Bronchial epithelial cell (primary cell): ENCODE measurements around the gene TMEFF2. TPM values are rescaled to one million over a fixed set of nuclear protein-coding genes. Genes with fewer than 3 reads are reported as not detected.
A peak's percentile ranks its signal among the peaks of the same experiment; 100 is the strongest.
"Not testable (repeated sequence)": the region's sequence is repeated elsewhere in the genome, so short reads cannot be mapped to it uniquely, and the experiment has no call there.

Experiments
- DNase-seq: peaks from one replicate; pipeline ENCODE4 v3.0.0-alpha.2; 2010; ENCODE audit warnings: low read depth
- FAIRE-seq: peaks from 2 replicates; lab custom pipeline; 2011; peaks lifted over from hg19 to GRCh38; lab: Jason Lieb, UNC
- H3K27me3 ChIP-seq: 2 replicates; pipeline ENCODE4 v1.5.1; 2011; ENCODE audit warnings: low read length; ENCODE audit not compliant: control insufficient read depth, insufficient read depth
- H3K36me3 ChIP-seq: 2 replicates; pipeline ENCODE4 v1.5.1; 2011; ENCODE audit warnings: low read length; ENCODE audit not compliant: control insufficient read depth, insufficient read depth
- H3K4me3 ChIP-seq: 2 replicates; pipeline ENCODE4 v1.5.1; 2011; ENCODE audit warnings: mild to moderate bottlenecking, low read depth, low read length, control low read depth
- CTCF ChIP-seq: IDR thresholded peaks from 2 replicates; pipeline ENCODE4 v1.5.1; 2011; ENCODE audit warnings: mild to moderate bottlenecking, moderate library complexity, low read length, control low read depth, inconsistent platforms; ENCODE audit not compliant: insufficient read depth, severe bottlenecking
- total RNA-seq: library from RNA; depleted of rRNA; stranded (reverse); fragments of >200 nt; gene quantifications from 2 replicates; pipeline ENCODE4 v1.2.1, GENCODE V29; 2014

Gene TMEFF2
- total RNA-seq, 1 donor from 2014 or later: not detected

DNA sequence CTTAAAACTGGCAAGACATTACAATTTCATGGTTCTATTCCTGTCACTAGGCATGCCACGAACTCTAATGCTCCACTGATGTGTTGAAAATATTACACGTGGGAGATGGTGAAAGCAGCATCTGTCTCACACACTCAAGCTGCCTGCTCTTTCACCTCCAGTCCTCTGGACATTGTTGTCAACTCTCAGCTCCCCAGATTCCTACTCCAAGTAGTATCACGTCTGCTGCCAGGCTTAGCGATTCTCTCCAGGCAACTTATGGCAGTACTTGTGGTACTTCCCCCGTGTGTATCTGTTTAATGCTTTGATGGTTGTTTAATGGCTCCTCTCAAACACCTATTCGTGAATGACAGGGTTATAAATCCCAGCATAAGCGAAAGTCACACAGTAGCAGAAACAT lies 103.8 kb downstream of the TMEFF2 start:
- DNase-seq (no peak), FAIRE-seq (peak; percentile 70)
- no peaks in the 10 kb centered on the region for H3K27me3 ChIP-seq
- TF ChIP-seq CTCF: no peak
- no peaks in the 10 kb centered on the region for H3K36me3 ChIP-seq
- H3K4me3 ChIP-seq: no peak overlapping the region

- DNase-seq: peak; percentile 35
- no peak for TF ChIP-seq CTCF
- FAIRE-seq: no peak
- Histone ChIP-seq H3K36me3 (no peaks in the 10 kb centered on the region), H3K27me3 (no peaks in the 10 kb centered on the region), H3K4me3 (no peak overlapping the region)
Observed at GRCh38 chr2:192087398-192087958, 107.3 kb downstream of the TMEFF2 start.

GRCh38 chr2:192082121-192082520 lies 112.6 kb downstream of the TMEFF2 start:
- no peak for FAIRE-seq
- Histone ChIP-seq H3K27me3 (no peaks in the 10 kb centered on the region), H3K4me3 (no peak overlapping the region), H3K36me3 (no peaks in the 10 kb centered on the region)
- no peak for DNase-seq
- TF ChIP-seq CTCF: no peak

DNA sequence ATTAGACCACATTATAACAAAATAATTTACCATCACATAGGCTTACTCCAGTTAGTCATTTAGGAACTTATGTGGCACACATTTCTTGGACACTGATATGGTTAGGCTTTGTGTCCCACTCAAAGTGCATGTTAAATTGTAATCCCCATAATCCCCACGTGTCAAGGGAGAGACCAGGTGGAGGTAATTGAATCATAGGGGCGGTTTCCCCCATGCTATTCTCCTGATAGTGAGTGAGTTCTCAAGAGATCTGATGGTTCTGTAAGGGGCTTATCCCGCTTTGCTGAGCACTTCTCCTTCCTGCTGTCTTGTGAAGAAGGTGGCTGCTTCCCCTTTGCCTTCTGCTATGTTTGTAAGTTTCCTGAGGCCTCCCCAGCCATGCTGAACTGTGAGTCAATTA lies 114.6 kb downstream of the TMEFF2 start:
- not testable (repeated sequence) for FAIRE-seq, DNase-seq, H3K36me3 ChIP-seq, H3K4me3 ChIP-seq, H3K27me3 ChIP-seq

DNA sequence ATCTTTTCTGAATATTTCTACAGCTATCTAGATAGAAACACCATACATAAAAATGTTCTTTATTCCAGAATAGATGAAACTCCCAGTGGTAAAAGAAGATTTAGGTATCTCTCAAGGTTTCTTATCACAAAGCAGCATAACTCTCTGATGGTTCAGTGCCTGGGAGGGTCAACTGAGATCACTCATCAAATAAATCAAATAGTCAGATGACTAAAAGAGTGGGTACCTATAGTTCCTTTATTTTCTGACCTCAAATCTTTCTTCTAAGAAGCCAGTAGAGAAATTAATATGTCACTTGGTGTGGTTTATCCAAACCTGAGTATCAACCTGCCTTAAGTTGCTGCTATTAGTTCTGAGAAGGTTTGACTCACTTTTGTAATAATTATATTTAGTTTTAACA lies 120.9 kb downstream of the TMEFF2 start:
- TF ChIP-seq CTCF: no peak
- no peaks in the 10 kb centered on the region for H3K27me3 ChIP-seq
- FAIRE-seq: no peak
- no peaks in the 10 kb centered on the region for H3K36me3 ChIP-seq
- no peak for DNase-seq
- no peak overlapping the region for H3K4me3 ChIP-seq

DNA sequence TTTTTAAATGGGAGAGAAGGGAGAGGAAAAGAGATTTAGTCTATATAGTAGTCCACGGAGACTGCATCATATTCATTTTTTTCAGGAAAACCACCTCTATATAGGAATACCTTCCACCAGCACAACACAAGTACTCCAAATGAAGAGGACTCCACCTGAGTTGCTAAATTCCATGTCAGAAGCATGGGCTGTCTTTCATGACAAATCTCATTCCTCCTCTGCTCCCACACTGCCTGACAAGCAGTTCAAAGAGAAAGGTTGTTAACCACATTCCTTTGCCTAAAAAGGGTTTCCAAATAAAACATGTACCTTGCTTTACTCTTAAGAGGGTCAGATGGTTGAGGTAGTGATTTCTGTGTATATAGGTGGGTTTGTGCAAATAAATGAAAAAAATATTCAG lies 122.0 kb downstream of the TMEFF2 start:
- TF ChIP-seq CTCF: no peak
- no peaks in the 10 kb centered on the region for H3K27me3 ChIP-seq
- H3K36me3 ChIP-seq: no peaks in the 10 kb centered on the region
- no peak for FAIRE-seq
- DNase-seq: no peak
- no peak overlapping the region for H3K4me3 ChIP-seq
